Heart right ventricle (tissue), 16 donors: ENCODE results near the gene CAPN5. TPM values are rescaled to one million over a fixed set of nuclear protein-coding genes. Genes with fewer than 3 reads are reported as not detected.

ENCODE experiments used
- ATAC-seq, 8 donors: fragments of 200-7000 bp; cut with Tn5 transposase; one replicate each; pipeline ENCODE4 v1.9.1; 2020; ENCODE audit warnings: mild to moderate bottlenecking in 8 of 8, moderate library complexity in 8 of 8, moderate number of reproducible peaks in 1 of 8
- DNase-seq, 2 donors: peaks; one replicate each; pipeline ENCODE4 v3.0.0-alpha.2; 2020
- H3K27ac ChIP-seq, 10 donors: fragments of 200-600 bp; sonication (generic) in 2 of 10; one replicate each; pipeline versions ENCODE4 v1.5.0 to v1.8.0; 2020 to 2022; ENCODE audit warnings: mild to moderate bottlenecking in 3 of 10
- H3K27me3 ChIP-seq, 7 donors: fragments of 200-600 bp; one replicate each; pipeline ENCODE4 v1.8.0; 2021 to 2022; ENCODE audit warnings: mild to moderate bottlenecking in 2 of 7
- H3K36me3 ChIP-seq, 9 donors: fragments of 200-600 bp; sonication (generic) in 1 of 9; one replicate each; pipeline versions ENCODE4 v1.5.0 to v1.8.0; 2020 to 2022; ENCODE audit warnings: mild to moderate bottlenecking in 2 of 9
- H3K4me1 ChIP-seq, 9 donors: fragments of 200-600 bp; sonication (generic) in 1 of 9; one replicate each; pipeline versions ENCODE4 v1.5.0 to v1.8.0; 2020 to 2022; ENCODE audit warnings: mild to moderate bottlenecking in 4 of 9
- H3K4me3 ChIP-seq, 10 donors: fragments of 200-600 bp; sonication (generic) in 2 of 10; one replicate each; pipeline versions ENCODE4 v1.5.0 to v1.8.0; 2020 to 2022; ENCODE audit warnings: mild to moderate bottlenecking in 7 of 10, moderate library complexity in 2 of 10
- H3K9me3 ChIP-seq, 11 donors: fragments of 200-600 bp in 10 of 11; sonication (generic) in 2 of 11; one replicate each; pipeline versions ENCODE4 v1.5.0 to v1.8.0; 2013 to 2022; ENCODE audit warnings: mild to moderate bottlenecking in 2 of 11, control low read depth in 1 of 11, moderate library complexity in 1 of 11
- WGBS, 2 donors: extraction: QIAGEN DNeasy Blood & Tissue Kit; methylation state at CpG; one replicate each; pipeline ENCODE4 v1.1.7; 2013; ENCODE audit warnings: inconsistent platforms in 1 of 2; 5-methylcytosine and 5-hydroxymethylcytosine counted together
- intact Hi-C, 10 donors: fragments of 100-400 bp; cut with DNase I; formaldehyde crosslinking; loops; one replicate each; pipeline versions ENCODE4 v1.11.1 to v1.14.2; 2022
- polyA plus RNA-seq, 2 donors: library from polyadenylated mRNA; stranded (reverse); fragments of 200-250 nt; gene quantifications; one replicate each; pipeline ENCODE4 v1.2.3, GENCODE V29; 2013
- total RNA-seq, 10 donors: library from RNA; stranded (reverse); fragmentation: NEBNext Ultra II Directional in 3 of 10; extraction: Animal tissue kit (Norgen Biotek cat#: 25700) in 3 of 10; gene quantifications; one replicate each; pipeline versions ENCODE4 v1.2.1 to v1.2.4, GENCODE V29; 2021 to 2023
- TF ChIP-seq, protein P1 (sequence below), 9 donors: fragments of 200-600 bp; sonication (generic) in 2 of 9; IDR thresholded peaks; one replicate each; pipeline versions ENCODE4 v1.5.0 to v1.8.0; 2021 to 2022; ENCODE audit warnings: antibody characterized with exemption in 9 of 9, mild to moderate bottlenecking in 5 of 9, moderate library complexity in 1 of 9
- donor health status: Arrhythmogenic right ventricular cardiomyopathy.
- donor health status: ischemic (EF 13 %, LVEDD 7.1; RV severe dilation, severe dysfunction).
- donor health status: healthy with polysubstance abuse.
- donor health status: DM: no; HTN: yes; CAD: no.
- donor health status: DM: no; HTN: no; CAD: no.
- donor health status: ischemic (EF 25% LVEDD 6.9; RV normal size, moderate dysfunction).
- donor health status: ischemic (EF 25% LVEDD 5.7; RV mildly dilated, moderate dysfunction).
- donor health status: healthy.
- donor health status: DM: yes; HTN: yes; CAD: no.
- donor health status: Ischemic cardiomyopathy.
- donor health status: ischemic (EF 35%, LVEDD 5.7; RV mildly dilated, moderate dysfunction).
- donor health status: nonischemic (EF 11% LVEDD 7.7; RV severe dilation, severe dysfunction).
- donor health status: DM: yes; HTN: yes; CAD: no.
- donor health status: PGD.
- donor health status: ischemic (EF 29% LVEDD 5.4; RV normal size, mild dysfunction).
- donor health status: nonischemic (EF 23%, LVEDD 6.1; RV moderate dilation, normal function).

Gene CAPN5
- total and polyA plus RNA-seq, 12 donors, result 1.8 to 3.6 (median 2.6) TPM

DNA sequence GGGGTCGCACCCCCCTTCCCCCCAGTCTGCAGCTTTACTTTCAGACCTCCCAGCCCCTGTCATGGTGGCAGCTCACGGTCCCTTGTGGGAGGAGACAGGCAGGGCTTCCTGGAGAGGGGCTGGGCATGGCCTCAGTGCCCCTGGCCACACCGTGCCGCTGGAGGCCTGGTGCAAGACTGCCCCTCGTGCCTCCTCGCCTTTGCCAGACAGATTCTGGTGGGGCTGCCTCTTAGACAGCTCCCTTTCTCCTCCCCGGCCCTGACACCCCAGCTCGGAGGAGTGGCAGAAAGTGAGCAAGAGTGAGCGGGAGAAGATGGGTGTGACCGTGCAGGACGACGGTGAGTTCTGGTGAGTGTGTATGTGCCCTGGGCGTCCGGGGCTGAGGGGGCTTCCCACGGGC, 49.2 kb downstream of the CAPN5 start:
- TF ChIP-seq, protein P1, sequence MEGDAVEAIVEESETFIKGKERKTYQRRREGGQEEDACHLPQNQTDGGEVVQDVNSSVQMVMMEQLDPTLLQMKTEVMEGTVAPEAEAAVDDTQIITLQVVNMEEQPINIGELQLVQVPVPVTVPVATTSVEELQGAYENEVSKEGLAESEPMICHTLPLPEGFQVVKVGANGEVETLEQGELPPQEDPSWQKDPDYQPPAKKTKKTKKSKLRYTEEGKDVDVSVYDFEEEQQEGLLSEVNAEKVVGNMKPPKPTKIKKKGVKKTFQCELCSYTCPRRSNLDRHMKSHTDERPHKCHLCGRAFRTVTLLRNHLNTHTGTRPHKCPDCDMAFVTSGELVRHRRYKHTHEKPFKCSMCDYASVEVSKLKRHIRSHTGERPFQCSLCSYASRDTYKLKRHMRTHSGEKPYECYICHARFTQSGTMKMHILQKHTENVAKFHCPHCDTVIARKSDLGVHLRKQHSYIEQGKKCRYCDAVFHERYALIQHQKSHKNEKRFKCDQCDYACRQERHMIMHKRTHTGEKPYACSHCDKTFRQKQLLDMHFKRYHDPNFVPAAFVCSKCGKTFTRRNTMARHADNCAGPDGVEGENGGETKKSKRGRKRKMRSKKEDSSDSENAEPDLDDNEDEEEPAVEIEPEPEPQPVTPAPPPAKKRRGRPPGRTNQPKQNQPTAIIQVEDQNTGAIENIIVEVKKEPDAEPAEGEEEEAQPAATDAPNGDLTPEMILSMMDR (IDR thresholded peaks at IDR 0.05), result no peak
- ATAC-seq (no peak), DNase-seq (no peak)
- H3K9me3 ChIP-seq, result no peaks in the 10 kb centered on the region
- 94 to 95% methylated on average over 15 of the region's 15 CpGs for WGBS, 2 donors
- intact Hi-C loops, result no loop called here
- H3K27ac ChIP-seq, result no peak overlapping the region
- H3K36me3 ChIP-seq, result peaks cover 0 to 37% (median 0%) of the 10 kb centered on the region in 9 donors
- H3K4me1 ChIP-seq, result no peaks in the 10 kb centered on the region
- H3K27me3 ChIP-seq, result no peaks in the 10 kb centered on the region
- no peak overlapping the region for H3K4me3 ChIP-seq

DNA sequence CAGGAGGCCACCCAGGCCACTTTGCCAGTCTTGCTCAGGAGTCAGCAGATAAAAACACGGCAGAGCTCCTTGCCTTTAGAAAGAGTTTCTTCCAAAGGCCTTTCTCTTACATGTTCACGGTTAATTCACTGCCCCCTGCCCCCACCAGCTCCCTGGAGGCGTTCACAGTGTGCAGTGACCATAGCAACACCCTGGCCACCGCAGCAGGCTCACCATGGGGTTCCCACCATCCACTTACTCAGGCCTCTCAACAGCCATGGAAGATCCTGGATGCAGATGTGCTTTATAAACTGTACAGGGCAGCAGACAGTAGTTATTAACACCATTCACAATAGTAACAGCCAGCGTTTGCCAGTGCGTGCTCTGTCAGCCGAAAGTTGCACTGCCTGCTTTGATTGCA, 50.7 kb downstream of the CAPN5 start:
- H3K9me3 ChIP-seq, result no peaks in the 10 kb centered on the region
- H3K4me3 ChIP-seq, result no peak overlapping the region
- H3K4me1 ChIP-seq, result no peaks in the 10 kb centered on the region
- TF ChIP-seq, protein P1 (IDR thresholded peaks at IDR 0.05), result no peak
- intact Hi-C loops, result no loop called here
- ATAC-seq (no peak), DNase-seq (no peak)
- H3K27me3 ChIP-seq, result no peaks in the 10 kb centered on the region
- peaks cover 0 to 51% (median 0%) of the 10 kb centered on the region in 9 donors for H3K36me3 ChIP-seq
- no peak overlapping the region for H3K27ac ChIP-seq
- WGBS, 2 donors, result 80 to 81% methylated on average over 7 of the region's 7 CpGs

DNA sequence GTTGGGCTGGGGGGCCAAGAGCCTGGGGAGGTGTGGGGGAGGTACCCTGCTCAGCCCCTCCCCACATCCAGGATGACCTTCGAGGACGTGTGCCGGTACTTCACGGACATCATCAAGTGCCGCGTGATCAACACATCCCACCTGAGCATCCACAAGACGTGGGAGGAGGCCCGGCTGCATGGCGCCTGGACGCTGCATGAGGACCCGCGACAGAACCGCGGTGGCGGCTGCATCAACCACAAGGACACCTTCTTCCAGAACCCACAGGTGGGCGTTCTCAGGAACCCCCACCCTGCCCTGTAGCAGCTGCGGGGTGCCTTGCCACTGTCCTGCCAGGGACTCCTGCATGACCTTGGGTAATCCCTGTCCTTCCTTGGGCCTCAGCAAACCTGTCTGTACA, 51.3 kb downstream of the CAPN5 start:
- ATAC-seq, result no peak
- 95% methylated on average over 17 of the region's 17 CpGs for WGBS, 2 donors
- Histone ChIP-seq H3K4me1 (no peaks in the 10 kb centered on the region), H3K36me3 (peaks cover 0 to 57% (median 0%) of the 10 kb centered on the region in 9 donors), H3K27ac (no peak overlapping the region), H3K4me3 (no peak overlapping the region), H3K27me3 (no peaks in the 10 kb centered on the region), H3K9me3 (no peaks in the 10 kb centered on the region)
- no peak for DNase-seq
- TF ChIP-seq, protein P1 (IDR thresholded peaks at IDR 0.05), result no peak
- intact Hi-C loops, result no loop called here

DNA sequence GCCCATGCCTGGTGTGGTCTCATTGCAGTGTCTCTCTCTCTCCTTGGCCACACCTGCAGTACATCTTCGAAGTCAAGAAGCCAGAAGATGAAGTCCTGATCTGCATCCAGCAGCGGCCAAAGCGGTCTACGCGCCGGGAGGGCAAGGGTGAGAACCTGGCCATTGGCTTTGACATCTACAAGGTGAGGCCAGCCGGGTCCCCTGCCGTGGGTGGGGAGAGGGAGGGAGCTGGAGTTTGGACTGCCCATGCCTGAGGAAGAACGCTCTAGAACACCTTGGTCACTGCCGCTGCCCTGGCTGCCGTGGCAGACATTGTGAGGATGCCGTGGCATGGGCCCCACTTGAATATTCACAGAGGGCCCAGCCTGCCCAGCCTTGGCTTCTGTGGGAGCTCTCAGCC, 52.2 kb downstream of the CAPN5 start:
- ATAC-seq (no peak), DNase-seq (no peak)
- Histone ChIP-seq H3K4me1 (no peaks in the 10 kb centered on the region), H3K36me3 (peaks cover 0 to 58% (median 0%) of the 10 kb centered on the region in 9 donors), H3K9me3 (no peaks in the 10 kb centered on the region), H3K27me3 (no peaks in the 10 kb centered on the region), H3K4me3 (no peak overlapping the region), H3K27ac (no peak overlapping the region)
- TF ChIP-seq, protein P1 (IDR thresholded peaks at IDR 0.05), result no peak
- 96 to 97% methylated on average over 12 of the region's 12 CpGs for WGBS, 2 donors
- intact Hi-C loops, result no loop called here
